GM18907 (cell line): ENCODE data around the gene SAXO1.

Experiments
- ATAC-seq: cut with Tn5 transposase; IDR thresholded peaks from one replicate; pipeline ENCODE4 v1.9.1; 2021; ENCODE audit warnings: mild to moderate bottlenecking, moderate library complexity; ENCODE audit not compliant: unreplicated experiment

The SAXO1 gene

GRCh38 chr9:18888290-18888689, 144.7 kb downstream of the SAXO1 start:
- no peak for ATAC-seq

GRCh38 chr9:18887546-18887945, 145.5 kb downstream of the SAXO1 start:
- ATAC-seq = no peak

- no peak for ATAC-seq
Measured at GRCh38 chr9:18881758-18882157, 151.3 kb downstream of the SAXO1 start.

- ATAC-seq = no peak
Measured at GRCh38 chr9:18877984-18878383, 155.0 kb downstream of the SAXO1 start.
